HCT116 (cell line): ENCODE data around the gene NKIRAS2.

Experiments used
- EGR1 ChIP-seq: IDR thresholded peaks from 2 replicates; pipeline ENCODE4 v1.6.1; 2012; ENCODE audit warnings: low read depth
- EZH2 ChIP-seq: fragments of 200-600 bp; sonication (generic); IDR thresholded peaks from 2 replicates; pipeline ENCODE4 v1.6.1; 2017; ENCODE audit warnings: antibody characterized with exemption, mixed run types
- FOSL1 ChIP-seq: IDR thresholded peaks from 2 replicates; pipeline ENCODE4 v1.6.1; 2012; ENCODE audit warnings: low read depth
- POLR2A ChIP-seq: IDR thresholded peaks from 2 replicates; pipeline ENCODE4 v1.7.0; 2011; ENCODE audit warnings: borderline replicate concordance; ENCODE audit not compliant: insufficient read depth, insufficient read length; ENCODE audit errors: extremely low read depth
- POLR2AphosphoS5 ChIP-seq: IDR thresholded peaks from 2 replicates; pipeline ENCODE4 v1.6.1; 2011; ENCODE audit warnings: mild to moderate bottlenecking, low read depth, low read length, moderate library complexity
- RAD21 ChIP-seq: IDR thresholded peaks from 2 replicates; pipeline ENCODE4 v1.6.1; 2012; ENCODE audit warnings: low read depth, mild to moderate bottlenecking
- SIN3A ChIP-seq: IDR thresholded peaks from 2 replicates; pipeline ENCODE4 v1.6.1; 2012; ENCODE audit warnings: low read depth
- SP1 ChIP-seq: IDR thresholded peaks from 2 replicates; pipeline ENCODE4 v1.6.1; 2012; ENCODE audit warnings: low read depth
- YY1 ChIP-seq: IDR thresholded peaks from 2 replicates; pipeline ENCODE4 v1.6.1; 2011; ENCODE audit warnings: low read length, low read depth, moderate library complexity, mild to moderate bottlenecking; ENCODE audit not compliant: insufficient replicate concordance; ENCODE audit errors: extremely low read depth
- ZFX ChIP-seq: fragments of 450-650 bp; IDR thresholded peaks from 2 replicates; pipeline ENCODE4 v1.6.1; 2017
- TF ChIP-seq, protein P1 (sequence below): IDR thresholded peaks from 2 replicates; pipeline ENCODE4 v1.6.1; 2012
- TF ChIP-seq, protein P2 (sequence below), 3 experiments: fragments of 200-600 bp in 1 of 3; sonication (generic) in 1 of 3; IDR thresholded peaks in 2 of 3; conservative IDR thresholded peaks in 1 of 3; 2 replicates each; pipeline ENCODE4 v1.5.1; 2012 to 2017; ENCODE audit warnings: low read depth in 2 of 3, low read length in 2 of 3, antibody characterized with exemption in 1 of 3, borderline replicate concordance in 1 of 3, control low read depth in 1 of 3, mild to moderate bottlenecking in 1 of 3, mixed read lengths in 1 of 3, mixed run types in 1 of 3, moderate library complexity in 1 of 3; ENCODE audit not compliant: insufficient read depth in 1 of 3
- TF ChIP-seq, protein P3 (sequence below): IDR thresholded peaks from 2 replicates; pipeline ENCODE4 v1.6.1; 2012; ENCODE audit warnings: low read depth

DNA sequence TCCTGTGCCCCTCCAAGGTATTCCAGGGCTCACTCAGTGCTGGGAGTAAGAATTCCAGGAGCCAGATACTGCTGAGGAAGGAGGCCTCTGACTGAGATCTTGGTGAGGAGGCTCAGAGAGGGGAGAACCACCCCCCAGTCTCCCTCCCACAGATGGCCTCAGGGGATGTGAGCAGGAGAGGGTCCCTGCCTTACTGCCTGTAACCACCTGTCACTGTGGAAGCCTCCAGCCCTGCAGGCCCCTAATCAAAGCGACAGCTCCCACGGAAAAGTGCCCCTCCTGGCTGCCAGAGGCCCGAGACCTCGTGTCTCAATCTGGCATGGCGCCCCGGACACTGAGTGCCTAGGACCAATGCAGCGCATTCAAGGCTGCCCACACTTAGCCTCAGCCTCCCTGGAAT is 38.2 kb downstream of the NKIRAS2 start:
- TF ChIP-seq POLR2A (no peak), POLR2AphosphoS5 (no peak), SP1 (no peak), FOSL1 (no peak), RAD21 (no peak), SIN3A (no peak), EZH2 (no peak), ZFX (no peak), EGR1 (no peak), YY1 (no peak)
- TF ChIP-seq, protein P1, sequence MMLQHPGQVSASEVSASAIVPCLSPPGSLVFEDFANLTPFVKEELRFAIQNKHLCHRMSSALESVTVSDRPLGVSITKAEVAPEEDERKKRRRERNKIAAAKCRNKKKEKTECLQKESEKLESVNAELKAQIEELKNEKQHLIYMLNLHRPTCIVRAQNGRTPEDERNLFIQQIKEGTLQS, result no peak
- TF ChIP-seq, protein P2, sequence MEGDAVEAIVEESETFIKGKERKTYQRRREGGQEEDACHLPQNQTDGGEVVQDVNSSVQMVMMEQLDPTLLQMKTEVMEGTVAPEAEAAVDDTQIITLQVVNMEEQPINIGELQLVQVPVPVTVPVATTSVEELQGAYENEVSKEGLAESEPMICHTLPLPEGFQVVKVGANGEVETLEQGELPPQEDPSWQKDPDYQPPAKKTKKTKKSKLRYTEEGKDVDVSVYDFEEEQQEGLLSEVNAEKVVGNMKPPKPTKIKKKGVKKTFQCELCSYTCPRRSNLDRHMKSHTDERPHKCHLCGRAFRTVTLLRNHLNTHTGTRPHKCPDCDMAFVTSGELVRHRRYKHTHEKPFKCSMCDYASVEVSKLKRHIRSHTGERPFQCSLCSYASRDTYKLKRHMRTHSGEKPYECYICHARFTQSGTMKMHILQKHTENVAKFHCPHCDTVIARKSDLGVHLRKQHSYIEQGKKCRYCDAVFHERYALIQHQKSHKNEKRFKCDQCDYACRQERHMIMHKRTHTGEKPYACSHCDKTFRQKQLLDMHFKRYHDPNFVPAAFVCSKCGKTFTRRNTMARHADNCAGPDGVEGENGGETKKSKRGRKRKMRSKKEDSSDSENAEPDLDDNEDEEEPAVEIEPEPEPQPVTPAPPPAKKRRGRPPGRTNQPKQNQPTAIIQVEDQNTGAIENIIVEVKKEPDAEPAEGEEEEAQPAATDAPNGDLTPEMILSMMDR (IDR thresholded peaks at IDR 0.05 in 2 of 3, conservative IDR thresholded peaks at IDR 0.05 in 1 of 3; ENCODE audit: borderline replicate concordance in 1 of 3, insufficient read depth in 1 of 3, low read depth in 2 of 3, low read length in 2 of 3), result no peak
- TF ChIP-seq, protein P3, sequence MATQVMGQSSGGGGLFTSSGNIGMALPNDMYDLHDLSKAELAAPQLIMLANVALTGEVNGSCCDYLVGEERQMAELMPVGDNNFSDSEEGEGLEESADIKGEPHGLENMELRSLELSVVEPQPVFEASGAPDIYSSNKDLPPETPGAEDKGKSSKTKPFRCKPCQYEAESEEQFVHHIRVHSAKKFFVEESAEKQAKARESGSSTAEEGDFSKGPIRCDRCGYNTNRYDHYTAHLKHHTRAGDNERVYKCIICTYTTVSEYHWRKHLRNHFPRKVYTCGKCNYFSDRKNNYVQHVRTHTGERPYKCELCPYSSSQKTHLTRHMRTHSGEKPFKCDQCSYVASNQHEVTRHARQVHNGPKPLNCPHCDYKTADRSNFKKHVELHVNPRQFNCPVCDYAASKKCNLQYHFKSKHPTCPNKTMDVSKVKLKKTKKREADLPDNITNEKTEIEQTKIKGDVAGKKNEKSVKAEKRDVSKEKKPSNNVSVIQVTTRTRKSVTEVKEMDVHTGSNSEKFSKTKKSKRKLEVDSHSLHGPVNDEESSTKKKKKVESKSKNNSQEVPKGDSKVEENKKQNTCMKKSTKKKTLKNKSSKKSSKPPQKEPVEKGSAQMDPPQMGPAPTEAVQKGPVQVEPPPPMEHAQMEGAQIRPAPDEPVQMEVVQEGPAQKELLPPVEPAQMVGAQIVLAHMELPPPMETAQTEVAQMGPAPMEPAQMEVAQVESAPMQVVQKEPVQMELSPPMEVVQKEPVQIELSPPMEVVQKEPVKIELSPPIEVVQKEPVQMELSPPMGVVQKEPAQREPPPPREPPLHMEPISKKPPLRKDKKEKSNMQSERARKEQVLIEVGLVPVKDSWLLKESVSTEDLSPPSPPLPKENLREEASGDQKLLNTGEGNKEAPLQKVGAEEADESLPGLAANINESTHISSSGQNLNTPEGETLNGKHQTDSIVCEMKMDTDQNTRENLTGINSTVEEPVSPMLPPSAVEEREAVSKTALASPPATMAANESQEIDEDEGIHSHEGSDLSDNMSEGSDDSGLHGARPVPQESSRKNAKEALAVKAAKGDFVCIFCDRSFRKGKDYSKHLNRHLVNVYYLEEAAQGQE, result no peak
